ENCODE results near the gene PLSCR2. TPM values are rescaled to one million over a fixed set of nuclear protein-coding genes. Genes with fewer than 3 reads are reported as not detected.

PLSCR2 gene
- total and polyA plus RNA-seq, 10 of the 15 experiments (the other 5 are each of a cell fraction or from before 2014, with no cell fraction given) = not detected

GRCh38 chr3:146404436-146404835 is 64.9 kb downstream of the PLSCR2 start (continued):
- TF ChIP-seq REST (IDR thresholded peaks at IDR 0.05; ENCODE audit: low read depth, low read length) (no peak), ZBTB33 (IDR thresholded peaks at IDR 0.05) (no peak)

- Histone ChIP-seq H3K4me1 (ENCODE audit: control insufficient read depth, insufficient read depth, low read length) (no peaks in the 10 kb centered on the region), H3K27ac (ENCODE audit: control insufficient read depth, insufficient read depth) (no peak overlapping the region), H3K9me3 (replicated peaks; ENCODE audit: control insufficient read depth, insufficient read depth, low read length) (no peaks in the 10 kb centered on the region), H3K27me3 (replicated peaks in 1 of 2; ENCODE audit: control insufficient read depth in 2 of 2, insufficient read depth in 2 of 2, low read length in 1 of 2) (no peaks in the 10 kb centered on the region), H2AFZ (ENCODE audit: control insufficient read depth, low read depth, low read length) (no peak overlapping the region), H3K36me3 (ENCODE audit: control insufficient read depth in 2 of 2, insufficient read depth in 2 of 2, low read length in 1 of 2) (no peaks in the 10 kb centered on the region), H3K4me2 (ENCODE audit: control insufficient read depth, insufficient read depth) (no peak overlapping the region), H3K79me2 (ENCODE audit: control insufficient read depth, insufficient read depth, low read length) (no peaks in the 10 kb centered on the region), H3K4me3 (no peak overlapping the region), H4K20me1 (ENCODE audit: control insufficient read depth, insufficient read depth) (no peaks in the 10 kb centered on the region), H3K9ac (ENCODE audit: control insufficient read depth, insufficient read depth, low read length) (no peak overlapping the region)
- ChIA-PET SMC1A (ENCODE audit: uncharacterized antibody, unreplicated experiment) (interaction anchor here (1.1 kb wide), 1 partner anchor 47 kb away, joined by 3 read pairs; no protein-coding TSS in a partner anchor), CTCF (no interaction called here), RAD21 (ENCODE audit: unreplicated experiment) (no interaction called here), POLR2A (no interaction called here)
- in situ Hi-C loops (cut with MboI) = no loop called here
- DNase-seq (ENCODE audit: low read depth, low spot score) = no peak
- WGBS (ENCODE audit: insufficient coverage, insufficient replicate concordance, low lambda C conversion rate, missing lambda C conversion rate) = 4% methylated on average over 3 of the region's 3 CpGs
- BruUV-seq (replicated peaks) = no TSS peak
- intact Hi-C loops (cut with micrococcal nuclease; ENCODE audit: unreplicated experiment) = no loop called here
- no peak for TF ChIP-seq ETV6 (conservative IDR thresholded peaks at IDR 0.05 in 1 of 2, IDR thresholded peaks at IDR 0.05 in 1 of 2; ENCODE audit: borderline replicate concordance in 1 of 2, low read depth in 1 of 2)
- no peak for ATAC-seq
- no peak for FAIRE-seq
Measured at GRCh38 chr3:146403792-146404191, 65.6 kb downstream of the PLSCR2 start.

Measured in GM12878 (cell line).